LHCN-M2 (cell line): ENCODE data around the gene TTC28. TPM values are rescaled to one million over a fixed set of nuclear protein-coding genes. Genes with fewer than 3 reads are reported as not detected.

ENCODE experiments used
- DNase-seq: peaks from one replicate; pipeline ENCODE4 v3.0.0-alpha.2; 2012; ENCODE audit warnings: low read depth
- total RNA-seq: library from RNA; depleted of rRNA; stranded (reverse); fragments of >200 nt; gene quantifications from 2 replicates; pipeline ENCODE4 v1.2.3, GENCODE V29; 2014

Gene TTC28
- total RNA-seq, 1 experiment from 2014 or later, result 7.1 TPM

- DNase-seq, result peak; percentile 77
Measured at GRCh38 chr22:28009272-28009827, 670.3 kb downstream of the TTC28 start.

DNA sequence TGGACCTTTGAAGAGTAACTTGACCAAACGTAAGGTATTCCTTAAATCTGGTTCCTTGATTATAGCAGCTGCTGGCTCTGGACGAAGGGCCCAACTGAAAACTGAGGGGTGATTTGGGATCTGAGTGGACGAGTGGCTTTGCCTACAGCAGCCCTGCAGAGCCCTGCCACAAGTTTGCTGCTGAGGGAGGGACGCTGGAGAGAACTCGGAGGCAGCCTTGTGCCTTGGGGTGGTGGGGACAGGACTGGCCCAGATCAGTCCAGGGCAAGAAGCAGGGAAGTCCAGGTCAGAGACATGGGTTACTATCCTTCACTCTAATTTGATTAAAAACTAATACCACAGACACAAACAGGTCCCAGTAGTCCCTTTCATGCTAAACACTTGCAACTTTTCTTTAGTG lies 671.0 kb downstream of the TTC28 start:
- DNase-seq, result no peak

GRCh38 chr22:28008056-28008455 lies 671.6 kb downstream of the TTC28 start:
- no peak for DNase-seq

DNA sequence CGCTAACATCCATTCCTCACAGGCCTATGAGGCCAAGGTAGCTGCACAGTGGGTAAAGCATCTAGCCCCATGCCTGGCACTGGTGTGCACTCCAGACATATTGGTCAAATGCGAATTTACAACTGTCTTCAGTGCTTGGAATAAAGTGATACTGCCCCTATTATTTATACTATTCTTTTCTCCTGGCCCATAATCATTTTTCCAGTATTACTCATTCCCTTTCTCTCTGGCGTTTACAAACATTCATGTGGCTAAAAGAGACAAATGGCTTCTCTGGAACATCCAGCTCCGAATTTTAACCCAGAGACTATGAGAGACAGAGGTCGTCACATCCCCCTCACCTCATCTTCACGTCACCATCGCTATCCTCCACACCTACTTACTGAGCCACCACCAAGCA lies 673.4 kb downstream of the TTC28 start:
- peak; percentile 25 for DNase-seq

DNA sequence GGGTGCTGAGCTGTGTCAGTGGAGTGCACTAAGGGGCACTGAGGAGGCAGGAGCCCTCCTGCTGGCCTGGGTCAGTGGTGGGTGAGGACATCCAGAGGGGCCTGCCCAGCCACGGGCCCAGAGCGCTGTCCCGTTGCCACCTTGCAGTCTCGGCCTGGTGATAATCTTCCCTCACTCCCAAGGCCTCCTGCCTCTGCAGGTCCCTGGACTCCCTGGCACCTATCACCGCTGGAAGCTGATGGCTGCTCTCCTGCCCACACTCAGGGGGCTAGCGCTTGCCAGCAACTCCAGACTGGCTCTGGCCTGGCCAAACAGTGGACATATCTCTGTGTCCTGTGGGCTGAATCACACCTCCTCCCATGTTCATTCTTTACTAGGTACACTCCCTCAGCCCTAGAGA lies 674.1 kb downstream of the TTC28 start:
- no peak for DNase-seq

DNA sequence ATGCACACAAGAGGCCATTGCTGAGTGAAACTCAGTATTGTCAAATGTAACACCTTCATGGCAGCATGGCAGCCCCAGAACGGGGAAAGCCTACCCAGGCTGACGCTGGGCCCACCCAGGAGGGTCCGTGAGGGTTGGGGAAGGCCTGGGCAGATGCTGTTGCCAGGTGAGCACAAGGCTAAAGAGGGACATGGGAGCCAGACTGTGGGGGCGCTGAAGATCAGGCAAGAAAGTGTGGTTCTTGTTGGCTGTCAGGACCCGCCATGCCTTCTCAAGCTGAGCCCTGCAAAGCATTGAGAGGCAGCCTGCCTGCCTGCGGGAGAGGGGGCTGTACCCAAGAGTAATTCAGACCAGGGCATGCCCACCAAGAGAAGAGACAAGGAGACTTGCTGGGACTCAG lies 675.6 kb downstream of the TTC28 start:
- no peak for DNase-seq

DNA sequence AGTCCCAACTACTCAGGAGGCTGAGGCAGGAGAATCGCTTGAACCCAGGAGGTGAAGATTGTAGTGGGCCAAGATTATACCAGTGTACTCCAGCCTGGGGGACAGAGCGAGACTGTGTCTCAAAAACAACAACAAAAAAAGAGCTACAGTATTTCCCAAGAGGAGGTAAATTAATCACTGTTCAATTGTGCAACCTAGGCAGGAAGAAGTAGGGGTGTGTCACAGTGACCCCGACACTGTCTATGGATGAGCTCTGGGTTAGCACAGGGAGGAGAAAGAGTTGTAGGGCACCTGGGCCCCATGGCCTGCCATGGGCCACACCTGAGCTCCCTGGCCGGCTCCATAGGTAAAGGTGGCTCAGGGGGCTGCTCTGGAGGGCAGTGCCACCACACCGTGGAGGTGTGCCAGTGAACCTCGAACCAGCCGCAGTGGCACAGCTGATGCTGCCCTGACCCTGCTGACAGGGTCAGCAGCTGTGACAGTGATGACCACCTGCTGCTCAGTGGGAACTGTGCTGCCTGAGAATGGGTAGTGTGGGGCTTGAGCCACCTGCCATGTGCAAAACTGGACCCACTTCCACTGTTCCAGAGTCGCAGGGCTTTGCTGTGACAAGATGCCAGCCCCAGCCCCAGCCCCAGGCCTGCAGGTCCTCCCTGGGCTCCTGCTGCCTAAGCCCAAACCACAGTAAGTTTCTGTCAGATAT lies 676.6 kb downstream of the TTC28 start:
- DNase-seq, result peak; percentile 17

DNA sequence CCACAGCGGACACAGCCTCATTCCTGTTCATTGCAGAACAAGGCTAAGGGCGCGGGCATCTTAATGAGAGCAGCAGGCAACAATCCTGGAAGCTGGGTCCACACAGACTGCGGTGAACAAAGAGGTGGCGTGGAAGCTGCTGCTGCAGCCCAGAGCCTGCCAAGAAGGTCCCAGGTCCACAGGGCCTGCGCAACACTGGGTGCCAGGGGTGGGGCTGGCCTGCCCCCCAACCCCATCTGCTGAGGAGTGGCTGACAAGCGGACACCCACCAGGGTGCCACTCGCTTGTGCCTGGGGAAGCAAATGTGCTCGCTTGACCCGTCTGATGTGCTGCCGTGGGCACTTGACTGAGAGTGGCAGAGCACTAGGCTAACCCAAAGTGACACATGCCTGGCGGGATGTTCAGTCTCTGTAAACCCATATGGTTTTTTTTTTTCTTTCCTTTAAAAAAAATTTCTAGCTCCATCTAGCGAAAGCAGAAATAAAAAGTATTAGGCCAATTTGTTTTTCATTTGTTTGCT lies 677.4 kb downstream of the TTC28 start:
- no peak for DNase-seq

DNA sequence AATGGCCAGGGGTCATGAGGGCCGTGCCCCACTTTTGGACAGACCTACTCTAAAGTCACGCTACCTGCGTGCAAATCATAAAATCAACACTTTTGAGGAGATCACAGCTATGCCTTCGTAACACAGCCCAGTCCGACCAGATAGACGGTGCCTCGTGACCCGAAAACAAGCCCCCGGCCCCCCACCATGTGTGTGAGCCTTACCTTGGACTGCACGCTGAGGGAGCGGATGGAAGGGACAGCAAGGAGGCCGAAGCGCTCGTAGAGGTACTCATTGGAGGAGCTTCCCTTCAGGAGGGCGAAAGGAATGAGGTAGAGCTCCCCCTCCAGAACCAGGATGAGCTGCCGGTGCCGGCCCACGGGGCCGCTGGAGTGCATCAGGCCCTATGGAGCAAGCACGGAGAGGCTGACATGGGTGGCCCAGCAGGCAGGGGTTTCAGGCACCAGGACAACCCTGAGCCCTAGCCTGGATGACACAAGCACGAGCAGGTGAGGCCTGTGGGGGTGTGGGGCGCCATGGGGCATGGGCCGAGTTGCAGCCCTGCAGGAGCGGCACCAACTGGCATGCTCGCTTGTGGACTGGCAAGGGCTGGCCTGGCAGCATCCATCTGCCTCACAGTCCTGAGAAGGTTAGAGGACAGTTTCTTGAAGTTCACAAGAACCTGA lies 678.3 kb downstream of the TTC28 start:
- DNase-seq, result no peak

- no peak for DNase-seq
Measured at GRCh38 chr22:28000361-28000760, 679.3 kb downstream of the TTC28 start.

DNA sequence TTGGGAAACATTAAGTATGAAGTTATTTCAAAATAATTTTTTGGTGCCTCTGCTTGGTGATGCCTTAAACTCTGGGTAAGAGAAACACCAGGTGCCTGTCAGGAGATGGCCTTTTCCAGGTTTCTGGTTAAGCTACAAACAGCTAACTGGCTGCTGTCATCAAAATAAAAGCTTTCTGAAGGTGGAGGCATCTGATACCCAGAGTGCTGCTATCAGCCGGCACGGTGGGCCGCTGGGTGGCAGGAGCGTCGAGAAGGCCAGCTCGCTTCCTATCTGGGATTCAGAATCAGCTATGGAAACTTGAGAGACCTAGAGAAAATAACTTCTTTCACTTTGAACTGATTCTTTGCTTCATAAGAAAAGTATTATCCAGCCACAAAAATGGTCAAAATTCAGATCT lies 679.8 kb downstream of the TTC28 start:
- no peak for DNase-seq

DNA sequence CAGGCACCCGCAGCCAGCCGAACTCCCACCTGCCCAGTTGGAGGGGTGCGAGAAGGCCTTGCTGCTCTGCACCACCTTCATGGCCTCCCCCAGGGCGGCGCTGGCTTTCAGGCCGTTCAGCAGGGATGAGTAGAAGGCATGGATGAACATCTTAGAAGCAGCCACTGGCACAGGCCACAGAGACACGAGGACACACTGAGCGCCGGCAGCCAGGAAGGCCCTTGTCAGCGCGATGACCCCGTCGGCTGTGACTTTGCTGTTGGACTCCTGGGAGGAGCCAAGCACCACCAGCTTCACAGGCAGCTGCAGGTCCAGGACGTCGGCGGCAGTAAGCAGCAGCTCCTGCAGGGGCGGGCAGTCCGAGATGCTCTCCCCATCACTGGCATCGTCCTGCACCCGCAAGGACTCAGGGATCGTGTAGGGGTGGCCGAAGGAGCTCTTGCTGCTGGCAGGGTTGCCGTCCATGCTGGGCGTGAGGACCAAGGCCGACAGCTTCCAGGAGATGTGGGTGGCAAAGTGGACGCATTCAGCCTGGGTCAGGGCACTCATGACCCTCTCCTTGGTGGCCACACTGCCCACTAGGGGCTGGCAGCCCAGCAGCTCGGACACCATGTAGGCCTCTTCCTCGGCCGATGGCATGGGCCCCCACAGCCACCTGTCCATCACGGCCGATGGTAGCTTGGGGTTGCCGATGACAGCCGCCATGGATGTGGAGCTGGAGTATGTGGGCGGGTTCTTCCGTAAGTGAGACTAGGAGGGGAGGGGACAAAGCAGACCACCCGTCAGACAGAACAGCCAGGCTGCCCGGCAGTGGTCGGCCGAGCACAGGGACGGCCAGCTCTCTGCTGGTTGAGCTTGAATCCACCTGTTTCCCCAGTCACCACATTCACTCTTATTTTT lies 680.9 kb downstream of the TTC28 start:
- DNase-seq, result no peak

GRCh38 chr22:27997538-27997937 lies 682.1 kb downstream of the TTC28 start:
- peak; percentile 82 for DNase-seq

GRCh38 chr22:27996981-27997380 lies 682.7 kb downstream of the TTC28 start:
- DNase-seq, result no peak

GRCh38 chr22:27996529-27996925 lies 683.1 kb downstream of the TTC28 start:
- no peak for DNase-seq

DNA sequence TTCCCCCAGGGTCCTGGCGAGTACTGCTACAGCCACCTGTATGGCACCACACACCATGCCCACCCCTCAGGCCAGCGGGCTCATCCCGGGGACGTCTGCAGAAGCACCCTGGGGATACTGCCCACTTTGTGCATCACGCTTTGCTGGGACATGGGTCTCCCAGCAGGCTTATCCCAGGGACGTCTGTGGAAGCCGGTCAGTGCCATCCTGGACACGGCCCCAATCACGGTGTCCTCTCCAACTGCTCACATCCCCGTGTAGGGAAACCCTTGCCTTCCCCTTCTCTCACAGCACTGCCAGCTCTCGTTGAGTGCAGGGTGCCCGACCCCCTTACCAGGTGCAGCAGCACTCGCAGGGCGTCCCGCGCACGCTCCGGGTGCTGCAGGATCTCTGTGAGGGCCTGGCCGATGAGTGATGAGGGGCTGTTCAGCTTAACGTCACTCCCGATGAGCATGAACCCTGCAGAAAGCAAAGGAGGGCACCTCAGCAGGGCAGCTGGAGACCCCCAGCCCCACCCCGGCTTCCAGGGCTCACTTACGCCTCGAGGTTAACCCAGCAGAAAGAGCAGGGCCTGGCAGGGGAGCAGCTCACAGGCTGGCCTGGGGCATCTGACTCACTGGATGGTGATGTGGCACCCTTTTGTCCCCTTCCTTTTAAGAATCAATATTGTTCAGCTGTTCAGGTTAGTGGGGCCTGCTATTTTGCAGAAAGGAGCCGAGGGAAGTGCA lies 683.7 kb downstream of the TTC28 start:
- no peak for DNase-seq

- DNase-seq, result no peak
Measured at GRCh38 chr22:27994481-27995331, 684.9 kb downstream of the TTC28 start.

DNA sequence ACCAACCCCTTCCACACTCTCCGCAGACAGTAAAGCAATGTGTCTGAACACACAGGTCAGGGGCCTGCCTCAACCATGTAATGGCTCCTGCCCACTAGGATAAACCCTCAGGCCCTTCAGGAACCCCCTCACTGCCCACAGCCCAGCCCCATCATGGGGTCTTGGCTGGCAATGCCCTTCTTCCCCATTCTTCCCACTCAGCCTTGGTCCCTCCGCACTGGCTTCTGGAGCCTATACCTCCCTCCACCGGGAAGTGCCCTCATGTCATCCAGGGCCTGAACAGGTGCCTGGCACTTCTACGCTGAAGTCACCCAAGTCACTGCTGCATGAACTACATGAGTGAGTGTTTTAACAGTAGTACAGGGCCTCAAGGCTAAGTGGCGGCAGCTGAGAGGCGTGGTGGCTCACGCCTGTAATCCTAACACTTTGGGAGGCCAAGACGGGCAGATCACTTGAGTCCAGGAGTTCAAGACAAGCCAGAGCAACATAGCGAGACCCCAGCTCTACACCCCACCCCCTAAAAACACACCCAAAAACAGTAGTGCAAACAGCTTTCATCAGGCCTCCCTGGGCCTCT lies 685.8 kb downstream of the TTC28 start:
- no peak for DNase-seq

DNA sequence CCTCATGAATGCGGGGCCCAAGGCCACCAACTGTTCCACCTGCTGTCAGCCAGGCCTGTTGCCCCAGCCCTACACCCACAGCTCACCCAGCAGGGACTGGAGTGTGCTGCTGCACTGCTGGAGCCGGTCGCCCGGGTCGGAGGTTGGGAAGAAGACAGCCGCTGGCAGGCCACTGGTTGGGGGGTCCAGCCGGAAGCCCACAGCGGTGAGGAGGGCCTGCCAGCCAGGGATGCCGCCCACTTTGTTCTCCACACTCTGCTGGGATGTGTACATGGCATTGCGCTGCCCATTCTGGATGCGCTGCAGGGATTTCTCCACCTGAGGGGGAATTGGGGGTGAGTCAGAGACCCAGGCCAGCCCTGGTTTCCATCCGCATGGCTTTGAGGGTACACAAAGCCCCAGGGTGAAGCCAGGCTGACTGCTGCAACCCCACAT lies 686.4 kb downstream of the TTC28 start:
- DNase-seq, result no peak
